Measurements from ENCODE around the gene SLC8A1.

SLC8A1 gene

DNA sequence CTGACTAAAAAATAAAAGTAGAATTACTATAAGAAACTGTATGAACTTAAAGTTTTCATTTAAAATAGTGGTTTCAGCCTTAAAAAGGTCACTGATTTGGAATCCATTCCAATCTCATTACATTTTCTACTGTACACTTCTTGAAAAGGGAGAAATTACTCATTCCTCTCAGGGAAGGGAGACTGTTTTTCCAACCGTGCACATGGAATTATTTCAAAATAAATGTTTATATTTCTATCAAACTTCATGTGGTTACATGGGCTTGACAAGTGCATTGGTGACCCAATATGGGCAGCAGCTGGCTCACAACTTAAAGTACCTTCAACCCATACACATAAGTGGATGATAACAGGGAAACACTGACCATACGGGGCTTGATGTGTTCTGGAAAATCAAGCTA, 348.3 kb downstream of the SLC8A1 start:
- no peaks in the 10 kb centered on the region for H3K27me3 ChIP-seq (replicated peaks; ENCODE audit: control insufficient read depth, insufficient read depth, low read length)
- TF ChIP-seq, protein P1, sequence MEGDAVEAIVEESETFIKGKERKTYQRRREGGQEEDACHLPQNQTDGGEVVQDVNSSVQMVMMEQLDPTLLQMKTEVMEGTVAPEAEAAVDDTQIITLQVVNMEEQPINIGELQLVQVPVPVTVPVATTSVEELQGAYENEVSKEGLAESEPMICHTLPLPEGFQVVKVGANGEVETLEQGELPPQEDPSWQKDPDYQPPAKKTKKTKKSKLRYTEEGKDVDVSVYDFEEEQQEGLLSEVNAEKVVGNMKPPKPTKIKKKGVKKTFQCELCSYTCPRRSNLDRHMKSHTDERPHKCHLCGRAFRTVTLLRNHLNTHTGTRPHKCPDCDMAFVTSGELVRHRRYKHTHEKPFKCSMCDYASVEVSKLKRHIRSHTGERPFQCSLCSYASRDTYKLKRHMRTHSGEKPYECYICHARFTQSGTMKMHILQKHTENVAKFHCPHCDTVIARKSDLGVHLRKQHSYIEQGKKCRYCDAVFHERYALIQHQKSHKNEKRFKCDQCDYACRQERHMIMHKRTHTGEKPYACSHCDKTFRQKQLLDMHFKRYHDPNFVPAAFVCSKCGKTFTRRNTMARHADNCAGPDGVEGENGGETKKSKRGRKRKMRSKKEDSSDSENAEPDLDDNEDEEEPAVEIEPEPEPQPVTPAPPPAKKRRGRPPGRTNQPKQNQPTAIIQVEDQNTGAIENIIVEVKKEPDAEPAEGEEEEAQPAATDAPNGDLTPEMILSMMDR (IDR thresholded peaks at IDR 0.05; ENCODE audit: insufficient read depth, low read length, poor library complexity, severe bottlenecking): no peak
- no peaks in the 10 kb centered on the region for H3K36me3 ChIP-seq (ENCODE audit: control insufficient read depth, insufficient read depth, low read length)
- no peak overlapping the region for H3K4me3 ChIP-seq (replicated peaks; ENCODE audit: low read depth, low read length)
- DNase-seq (ENCODE audit: extremely low read depth, insufficient read length): no peak

DNA sequence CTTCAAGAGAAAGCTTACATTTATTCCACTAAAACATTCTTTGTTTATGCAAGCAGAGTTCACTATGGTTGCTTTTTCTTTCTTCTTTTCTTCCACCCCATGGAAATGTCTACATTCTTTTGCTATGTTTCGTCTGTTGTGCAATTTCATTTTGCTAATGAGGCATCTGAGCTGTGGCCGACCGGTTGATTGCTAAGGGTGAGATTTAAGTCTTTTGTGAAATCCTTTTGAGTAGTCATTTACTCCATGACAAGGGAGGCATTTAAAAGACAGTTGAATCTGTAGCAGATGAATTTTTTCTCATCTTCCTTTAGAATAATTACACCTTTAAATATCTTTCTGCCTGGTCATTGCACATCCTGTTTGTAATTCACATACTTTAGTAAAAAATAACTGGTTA, 348.7 kb downstream of the SLC8A1 start:
- TF ChIP-seq, protein P1 (IDR thresholded peaks at IDR 0.05; ENCODE audit: insufficient read depth, low read length, poor library complexity, severe bottlenecking): no peak
- Histone ChIP-seq H3K36me3 (ENCODE audit: control insufficient read depth, insufficient read depth, low read length) (no peaks in the 10 kb centered on the region), H3K4me3 (replicated peaks; ENCODE audit: low read depth, low read length) (no peak overlapping the region), H3K27me3 (replicated peaks; ENCODE audit: control insufficient read depth, insufficient read depth, low read length) (no peaks in the 10 kb centered on the region)
- DNase-seq (ENCODE audit: extremely low read depth, insufficient read length): no peak

DNA sequence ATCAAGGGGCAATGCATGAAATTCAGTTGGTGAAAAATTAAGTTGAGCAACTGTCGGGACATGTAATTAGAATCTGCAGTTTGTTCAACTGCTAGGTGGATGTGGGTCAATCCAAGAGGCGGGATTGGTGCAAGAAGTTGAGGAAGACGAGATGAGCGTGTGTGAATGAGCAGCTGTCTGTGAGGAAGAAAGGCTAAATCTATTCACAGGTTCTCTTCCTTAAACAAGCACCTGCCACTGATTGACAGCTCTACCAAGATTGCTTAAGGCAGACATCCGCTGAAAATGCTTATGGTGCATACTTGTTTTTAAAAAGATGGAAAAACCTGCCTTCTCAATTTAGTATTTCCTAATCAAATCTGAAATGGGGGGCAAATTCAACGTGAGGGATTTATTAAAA, 349.4 kb downstream of the SLC8A1 start:
- Histone ChIP-seq H3K27me3 (replicated peaks; ENCODE audit: control insufficient read depth, insufficient read depth, low read length) (no peaks in the 10 kb centered on the region), H3K4me3 (replicated peaks; ENCODE audit: low read depth, low read length) (no peak overlapping the region), H3K36me3 (ENCODE audit: control insufficient read depth, insufficient read depth, low read length) (no peaks in the 10 kb centered on the region)
- TF ChIP-seq, protein P1 (IDR thresholded peaks at IDR 0.05; ENCODE audit: insufficient read depth, low read length, poor library complexity, severe bottlenecking): no peak
- no peak for DNase-seq (ENCODE audit: extremely low read depth, insufficient read length)

DNA sequence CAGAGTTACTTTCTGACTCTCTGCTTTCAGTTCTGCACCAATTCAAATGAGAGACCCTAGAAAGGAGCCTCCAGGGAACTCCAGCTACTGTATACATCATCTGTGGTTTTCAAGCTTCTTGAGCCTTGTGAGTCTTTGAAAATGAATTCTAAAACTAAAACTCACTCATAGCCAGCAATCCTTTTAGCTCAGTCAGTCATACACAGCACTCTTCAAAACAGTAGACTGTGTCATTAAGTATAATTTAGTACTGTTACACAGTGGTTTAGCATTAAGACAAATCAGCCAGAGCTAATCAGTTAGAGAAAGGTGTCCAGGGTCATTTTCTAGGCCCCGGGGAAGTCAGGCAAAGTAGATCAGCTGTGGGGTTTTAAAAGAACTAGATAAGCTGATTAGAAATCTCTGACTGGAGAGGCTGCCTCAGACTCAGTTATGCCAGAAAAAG, 350.7 kb downstream of the SLC8A1 start:
- no peak overlapping the region for H3K4me3 ChIP-seq (replicated peaks; ENCODE audit: low read depth, low read length)
- H3K27me3 ChIP-seq (replicated peaks; ENCODE audit: control insufficient read depth, insufficient read depth, low read length): no peaks in the 10 kb centered on the region
- no peak for DNase-seq (ENCODE audit: extremely low read depth, insufficient read length)

DNA sequence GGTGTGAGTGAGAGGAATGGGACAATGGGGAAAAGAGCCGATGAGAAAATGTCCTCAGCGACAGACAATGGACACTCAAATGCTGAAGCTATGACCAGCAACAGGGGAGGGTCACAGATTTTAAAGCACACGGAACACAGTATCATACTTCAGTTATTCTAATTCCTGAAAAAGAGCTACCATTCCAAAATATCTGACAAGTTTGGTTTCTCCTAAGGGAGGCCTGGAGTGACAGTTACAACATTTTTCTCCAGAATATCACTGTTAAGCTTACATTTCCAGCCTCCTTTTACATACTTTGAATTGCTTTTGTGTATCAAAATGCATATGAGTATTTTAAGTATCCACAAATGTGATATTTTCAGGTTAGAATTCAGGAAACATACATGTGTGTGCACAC, 351.2 kb downstream of the SLC8A1 start:
- Histone ChIP-seq H3K27me3 (replicated peaks; ENCODE audit: control insufficient read depth, insufficient read depth, low read length) (no peaks in the 10 kb centered on the region), H3K36me3 (ENCODE audit: control insufficient read depth, insufficient read depth, low read length) (no peaks in the 10 kb centered on the region), H3K4me3 (replicated peaks; ENCODE audit: low read depth, low read length) (no peak overlapping the region)
- DNase-seq (ENCODE audit: extremely low read depth, insufficient read length): no peak
- TF ChIP-seq, protein P1 (IDR thresholded peaks at IDR 0.05; ENCODE audit: insufficient read depth, low read length, poor library complexity, severe bottlenecking): no peak

More for the DNA sequence above, 350.7 kb downstream of the SLC8A1 start:
- no peaks in the 10 kb centered on the region for H3K36me3 ChIP-seq (ENCODE audit: control insufficient read depth, insufficient read depth, low read length)
- TF ChIP-seq, protein P1 (IDR thresholded peaks at IDR 0.05; ENCODE audit: insufficient read depth, low read length, poor library complexity, severe bottlenecking): no peak
